ENCODE measurements around the gene RNF213. TPM values are rescaled to one million over a fixed set of nuclear protein-coding genes. Genes with fewer than 3 reads are reported as not detected.

Gene RNF213
- total and polyA plus RNA-seq, 10 donors = 36.7 to 481 (median 337) TPM

- Histone ChIP-seq H3K4me3 (no peak overlapping the region), H3K36me3 (peaks cover 0 to 48% (median 4%) of the 10 kb centered on the region in 6 donors), H3K9me3 (no peaks in the 10 kb centered on the region), H3K27ac (peak overlapping the region in 2 of 8 donors; percentile 31 to 98), H3K4me1 (peaks cover 4 to 40% (median 33%) of the 10 kb centered on the region in 6 donors), H3K27me3 (replicated peaks in 1 of 7) (no peaks in the 10 kb centered on the region)
- TF ChIP-seq POLR2A (IDR thresholded peaks at IDR 0.05) = no peak
- TF ChIP-seq POLR2AphosphoS5 (IDR thresholded peaks at IDR 0.05) = peak; percentile 46 to 78 (median 47)
- TF ChIP-seq CTCF (IDR thresholded peaks at IDR 0.05 in 8 of 11, conservative IDR thresholded peaks at IDR 0.05 in 3 of 11) = peak; percentile 44 to 87 (median 62)
- peak; percentile 94 for DNase-seq
- intact Hi-C loops (cut with DNase I; ENCODE audit: low total_unique reads) = loop anchor here (5.0 kb wide), 1 partner anchor 56 kb away; no protein-coding TSS in a partner anchor
- WGBS, 5 donors = 37 to 56% (median 43%) methylated on average over 11 to 13 of the region's 13 CpGs
Measured at GRCh38 chr17:80252871-80253270, 7.8 kb upstream of the RNF213 start.

- Histone ChIP-seq H3K4me1 (peaks cover 4 to 47% (median 38%) of the 10 kb centered on the region in 6 donors), H3K27ac (peak overlapping the region; percentile 70 to 98 (median 82)), H3K36me3 (peaks cover 0 to 39% (median 1%) of the 10 kb centered on the region in 6 donors), H3K27me3 (replicated peaks in 1 of 7) (no peaks in the 10 kb centered on the region), H3K9me3 (no peaks in the 10 kb centered on the region), H3K4me3 (no peak overlapping the region)
- intact Hi-C loops (cut with DNase I; ENCODE audit: low total_unique reads) = loop anchor here (5.0 kb wide), 1 partner anchor 57 kb away; no protein-coding TSS in a partner anchor
- 82 to 88% (median 83%) methylated on average over 19 to 21 of the region's 21 CpGs for WGBS, 5 donors
- TF ChIP-seq CTCF (IDR thresholded peaks at IDR 0.05 in 8 of 11, conservative IDR thresholded peaks at IDR 0.05 in 3 of 11) (no peak), POLR2AphosphoS5 (IDR thresholded peaks at IDR 0.05) (peak in 1 of 3 donors; percentile 31)
- no peak for DNase-seq
Measured at GRCh38 chr17:80253631-80254395, 6.8 kb upstream of the RNF213 start.

GRCh38 chr17:80254396-80255251 lies 6.0 kb upstream of the RNF213 start:
- H3K4me3 ChIP-seq = peak overlapping the region in 2 of 8 donors; percentile 5 to 39
- H3K36me3 ChIP-seq = peaks cover 0 to 31% (median 0%) of the 10 kb centered on the region in 6 donors
- peaks cover 4 to 55% (median 47%) of the 10 kb centered on the region in 6 donors for H3K4me1 ChIP-seq
- peak overlapping the region; percentile 70 to 98 (median 82) for H3K27ac ChIP-seq
- TF ChIP-seq CTCF (IDR thresholded peaks at IDR 0.05 in 8 of 11, conservative IDR thresholded peaks at IDR 0.05 in 3 of 11) (no peak), POLR2AphosphoS5 (IDR thresholded peaks at IDR 0.05) (peak in 2 of 3 donors; percentile 16 to 90)
- no peaks in the 10 kb centered on the region for H3K27me3 ChIP-seq (replicated peaks in 1 of 7)
- WGBS, 5 donors = 29 to 37% (median 34%) methylated on average over 13 of the region's 13 CpGs
- no peaks in the 10 kb centered on the region for H3K9me3 ChIP-seq
- intact Hi-C loops (cut with DNase I; ENCODE audit: low total_unique reads) = loop anchor here (5.0 kb wide), 1 partner anchor 57 kb away; no protein-coding TSS in a partner anchor
- no peak for DNase-seq
